ENCODE measurements around the gene IQCK.
A peak's percentile ranks its signal among the peaks of the same experiment; 100 is the strongest.

The IQCK gene

DNA sequence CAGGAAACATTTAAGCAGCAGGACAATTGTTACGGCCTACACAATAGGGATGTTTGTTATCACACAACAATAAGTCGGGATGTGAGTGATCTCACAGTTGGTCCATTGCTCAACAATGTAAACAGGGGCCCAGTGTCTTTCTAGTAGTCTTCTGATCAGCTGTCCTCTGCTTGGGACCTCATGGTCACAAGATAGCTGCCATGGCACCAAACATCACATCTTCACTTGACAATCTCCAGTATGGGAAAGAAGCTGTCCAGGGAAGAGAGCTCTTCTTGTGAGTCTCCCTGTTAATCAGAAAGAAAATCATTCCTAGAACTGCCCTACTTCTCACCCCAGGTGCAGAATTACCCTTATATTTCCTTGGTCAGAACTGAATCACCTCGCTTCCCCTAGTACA, 172.8 kb downstream of the IQCK start:
- no peak for DNase-seq

DNA sequence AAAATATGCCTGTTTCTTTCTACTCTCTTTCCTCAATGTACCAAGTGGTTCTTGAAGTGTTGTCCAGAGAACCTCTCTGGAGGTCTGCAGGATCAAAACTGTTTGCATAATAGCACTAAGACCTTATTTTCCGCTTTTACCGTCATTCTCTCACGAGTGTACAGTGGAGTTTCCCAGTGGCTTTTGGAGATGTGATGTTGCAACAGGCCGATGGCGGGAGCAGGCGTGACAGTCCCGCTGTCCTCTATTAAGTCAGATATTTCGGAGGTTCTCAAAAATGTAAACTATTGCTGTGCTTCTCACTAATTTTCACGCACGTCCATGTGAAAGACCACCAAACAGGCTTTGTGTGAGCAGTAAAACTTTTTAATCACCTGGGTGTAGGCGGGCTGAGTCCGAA, 174.8 kb downstream of the IQCK start:
- DNase-seq: no peak

DNA sequence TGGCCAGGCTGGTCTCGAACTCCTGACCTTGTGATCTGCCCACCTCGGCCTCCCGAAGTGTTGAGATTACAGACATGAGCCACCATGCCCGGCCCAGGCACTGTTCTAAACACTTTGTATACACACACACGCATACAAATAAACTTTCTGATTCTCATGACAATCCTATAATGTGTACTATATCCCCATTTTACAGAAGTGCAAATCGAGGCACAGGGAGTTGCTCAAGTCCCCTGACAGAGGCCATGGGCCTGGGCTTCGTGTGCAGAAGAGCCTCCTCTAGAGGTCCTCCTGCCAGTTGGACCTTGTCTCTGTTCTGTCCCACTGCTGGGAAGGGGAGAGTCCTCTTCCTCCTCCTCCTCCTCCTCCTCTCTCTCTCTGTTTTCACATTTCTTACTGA, 176.5 kb downstream of the IQCK start:
- no peak for DNase-seq

DNA sequence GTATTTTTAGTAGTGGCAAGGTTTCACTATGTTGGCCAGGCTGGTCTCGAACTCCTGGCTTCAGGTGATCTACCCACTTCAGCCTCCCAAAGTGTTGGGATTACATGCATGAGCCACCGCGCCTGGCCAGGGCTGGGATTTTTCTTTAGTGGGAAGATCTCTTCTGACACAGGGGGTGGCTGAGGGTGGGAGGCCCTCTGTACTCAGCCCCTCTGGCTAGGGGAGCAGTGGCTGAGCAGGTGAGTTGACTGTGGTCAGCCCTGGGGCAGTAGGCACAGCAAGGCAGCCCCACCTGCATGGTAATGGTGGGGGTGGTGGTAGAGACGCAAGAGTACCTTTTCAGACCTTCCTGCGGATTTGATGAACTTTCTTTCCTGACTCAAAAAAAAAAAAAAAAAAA, 178.9 kb downstream of the IQCK start:
- no peak for DNase-seq

DNA sequence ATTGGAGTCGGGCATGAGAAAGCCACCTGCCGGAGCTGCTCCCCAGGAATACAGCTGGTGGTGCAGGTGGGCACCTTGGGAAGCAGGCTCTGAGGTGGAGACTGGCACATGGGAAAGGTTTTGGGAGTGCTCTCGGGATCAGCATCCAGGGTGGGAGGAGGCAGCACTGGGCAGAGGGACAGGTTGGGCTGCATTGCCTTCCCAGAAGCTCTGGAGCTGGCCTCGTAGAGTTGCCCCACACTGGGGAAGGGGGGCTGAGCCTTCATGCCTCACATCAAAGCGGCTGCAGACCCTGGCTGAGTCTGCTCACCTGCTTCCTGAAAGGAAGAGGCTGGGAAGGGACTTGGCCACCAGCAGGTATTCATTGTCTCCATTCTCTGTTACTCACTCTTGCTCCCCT, 180.1 kb downstream of the IQCK start:
- DNase-seq: no peak

DNA sequence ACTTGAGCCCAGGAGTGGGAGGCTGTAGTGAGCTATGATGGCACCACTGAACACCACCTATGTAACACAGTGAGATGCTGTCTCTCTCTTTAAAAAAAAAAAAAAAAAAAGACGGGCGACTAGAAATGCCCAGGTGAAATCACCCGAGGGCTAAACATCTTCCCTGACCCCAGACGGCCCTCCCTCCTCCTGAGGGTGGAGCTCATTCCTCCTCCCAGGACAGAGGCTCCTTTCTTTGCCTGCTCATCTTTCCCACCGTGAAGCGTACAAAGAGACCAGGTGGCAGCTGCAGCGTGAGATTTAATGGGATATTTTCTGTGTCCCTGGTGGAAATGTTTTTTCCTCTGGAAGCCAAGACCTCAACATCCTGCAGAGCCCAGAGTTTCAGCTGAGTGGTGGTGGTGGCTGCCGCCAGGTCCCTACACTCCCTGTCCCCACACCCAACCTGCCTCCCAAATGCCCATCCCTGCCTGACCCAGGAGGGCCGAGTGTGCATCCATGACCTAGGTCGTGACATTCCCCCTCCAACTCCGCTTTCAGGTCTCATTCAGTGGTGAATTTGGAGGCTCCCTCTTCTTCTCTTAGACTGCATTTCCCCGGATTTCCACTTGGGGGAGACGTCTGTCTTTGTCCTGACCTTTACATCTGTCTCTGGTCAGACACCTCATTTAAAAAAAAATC, 181.0 kb downstream of the IQCK start:
- DNase-seq: peak; percentile 36 to 40

DNA sequence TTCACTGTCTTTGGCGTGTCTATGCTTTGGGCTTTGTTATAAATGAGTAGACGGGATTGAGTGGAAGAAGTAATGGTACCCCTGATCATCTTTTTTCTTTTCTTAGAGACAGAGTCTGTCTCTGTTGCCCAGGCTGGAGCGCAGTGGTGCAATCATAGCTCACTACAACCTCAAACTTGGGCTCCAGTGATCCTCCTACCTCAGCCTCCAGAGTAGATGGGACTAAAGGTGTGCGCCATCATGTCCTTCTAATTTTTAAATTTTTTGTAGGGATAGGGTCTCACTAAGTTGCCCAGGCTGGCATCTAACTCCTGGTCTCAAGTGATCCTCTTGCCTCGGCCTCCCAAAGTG, 181.5 kb downstream of the IQCK start:
- DNase-seq: no peak

DNA sequence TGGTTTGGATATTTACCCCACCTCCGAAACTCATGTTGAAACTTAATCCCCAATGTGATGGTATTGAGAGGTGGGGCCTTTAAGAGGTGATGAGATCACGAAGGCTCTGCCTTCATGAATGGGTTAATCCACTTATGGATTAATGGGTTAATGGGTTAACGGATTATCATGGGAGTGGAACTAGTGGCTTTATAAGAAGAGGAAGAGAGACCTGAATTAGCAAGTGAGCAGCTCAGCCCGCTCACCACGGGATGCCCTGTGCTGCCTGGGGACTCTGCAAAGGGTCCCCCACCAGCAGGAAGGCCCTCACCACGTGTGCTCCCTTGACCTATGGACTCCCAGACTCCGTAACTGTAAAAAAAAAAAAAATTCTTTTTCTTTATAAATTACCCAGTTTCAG, 183.1 kb downstream of the IQCK start:
- DNase-seq: no peak

DNA sequence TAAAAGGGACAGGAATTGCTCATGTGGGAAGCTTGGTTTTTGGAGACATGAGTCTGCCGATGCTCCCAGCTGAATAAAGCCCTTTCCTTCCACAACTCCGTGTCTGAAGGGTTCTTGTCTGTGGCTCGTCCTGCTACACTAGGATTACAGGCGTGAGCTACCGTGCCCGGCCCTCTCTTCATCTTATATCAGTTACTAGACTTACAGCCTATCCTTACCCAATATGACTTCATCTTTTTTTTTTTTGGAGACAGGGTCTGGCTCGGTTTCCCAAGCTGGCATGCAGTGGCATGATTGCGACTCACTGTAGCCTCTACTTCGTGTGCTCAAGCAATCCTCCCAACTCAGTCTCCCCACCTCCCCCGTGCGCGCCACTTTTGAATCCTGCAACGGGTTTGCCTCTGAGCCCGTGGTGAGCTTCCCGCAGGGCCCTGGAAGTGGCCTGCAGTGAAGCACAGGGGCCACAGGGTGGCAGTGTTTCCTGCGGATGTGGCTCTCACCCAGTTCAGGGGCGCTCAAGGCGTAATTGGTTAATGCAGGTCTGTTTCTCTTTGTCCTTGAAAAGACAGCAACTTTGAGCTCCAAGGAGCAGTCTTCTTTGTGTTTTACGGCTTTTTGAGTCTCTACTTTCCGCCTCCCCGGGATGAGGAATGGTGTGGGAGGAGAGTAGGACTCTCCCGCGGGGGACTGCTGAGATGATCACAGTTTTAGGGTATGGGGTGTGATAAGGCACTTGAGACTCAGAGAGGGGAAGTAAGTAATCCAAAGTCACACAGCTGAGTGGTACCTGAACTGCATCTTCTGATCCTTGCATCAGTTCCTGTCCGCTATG, 189.3 kb downstream of the IQCK start:
- peak; percentile 71 to 75 for DNase-seq

Data from stimulated activated CD4-positive, alpha-beta T cell treated with anti-CD3 and anti-CD28 coated beads, Interleukin-2, amount 100 ng/mL, for 48 hours (primary cell).